Brain microvascular endothelial cell (primary cell): ENCODE results near the gene ARMC8.

ENCODE experiments used
- DNase-seq: peaks from one replicate; pipeline ENCODE4 v3.0.0-alpha.2; 2020
- H3K27ac ChIP-seq: fragments of 250-450 bp; sonication (Bioruptor Pico); 2 replicates; pipeline ENCODE4 v1.5.1; 2020; ENCODE audit warnings: mild to moderate bottlenecking, moderate library complexity
- H3K27me3 ChIP-seq: fragments of 250-450 bp; sonication (Bioruptor Pico); replicated peaks from 2 replicates; pipeline ENCODE4 v1.5.1; 2020; ENCODE audit warnings: mild to moderate bottlenecking
- H3K36me3 ChIP-seq: fragments of 250-450 bp; sonication (Bioruptor Pico); replicated peaks from 2 replicates; pipeline ENCODE4 v1.5.1; 2020; ENCODE audit warnings: mild to moderate bottlenecking
- H3K4me3 ChIP-seq: 2 replicates; pipeline ENCODE4 v1.5.1; 2011; ENCODE audit warnings: low read depth, mild to moderate bottlenecking, control low read depth, low read length, moderate library complexity
- in situ Hi-C: cut with HindIII; loops from 2 replicates; pipeline ENCODE4 v1.10.0; 2017; ENCODE audit warnings: low sequenced_read_pairs, low pct_ligation_motif_present
- TF ChIP-seq, protein P1 (sequence below): IDR thresholded peaks from 2 replicates; pipeline ENCODE4 v1.5.1; 2011; ENCODE audit warnings: low read depth, mild to moderate bottlenecking, moderate library complexity, low read length, control low read depth, inconsistent platforms; ENCODE audit errors: missing control alignments

The ARMC8 gene

DNA sequence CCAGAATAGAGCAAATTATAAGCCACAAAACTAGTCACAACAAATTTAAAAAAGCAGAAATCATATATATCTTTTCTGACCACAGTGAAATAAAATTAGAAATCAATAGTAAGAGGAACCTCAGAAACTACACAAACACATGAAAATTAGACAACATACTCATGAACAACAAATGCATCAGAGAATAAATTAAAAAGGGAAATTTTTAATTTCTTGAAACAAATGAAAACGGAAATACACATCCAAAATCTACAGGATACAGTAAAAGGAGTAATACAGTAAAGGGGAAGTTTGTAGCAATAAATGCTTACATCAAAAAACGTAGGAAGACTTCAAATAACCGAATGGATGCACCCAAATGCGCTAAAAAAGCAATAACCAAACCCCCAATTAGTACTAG lies 123.4 kb downstream of the ARMC8 start:
- Histone ChIP-seq H3K4me3 (no peak overlapping the region), H3K36me3 (no peaks in the 10 kb centered on the region), H3K27ac (no peak overlapping the region), H3K27me3 (no peaks in the 10 kb centered on the region)
- TF ChIP-seq, protein P1, sequence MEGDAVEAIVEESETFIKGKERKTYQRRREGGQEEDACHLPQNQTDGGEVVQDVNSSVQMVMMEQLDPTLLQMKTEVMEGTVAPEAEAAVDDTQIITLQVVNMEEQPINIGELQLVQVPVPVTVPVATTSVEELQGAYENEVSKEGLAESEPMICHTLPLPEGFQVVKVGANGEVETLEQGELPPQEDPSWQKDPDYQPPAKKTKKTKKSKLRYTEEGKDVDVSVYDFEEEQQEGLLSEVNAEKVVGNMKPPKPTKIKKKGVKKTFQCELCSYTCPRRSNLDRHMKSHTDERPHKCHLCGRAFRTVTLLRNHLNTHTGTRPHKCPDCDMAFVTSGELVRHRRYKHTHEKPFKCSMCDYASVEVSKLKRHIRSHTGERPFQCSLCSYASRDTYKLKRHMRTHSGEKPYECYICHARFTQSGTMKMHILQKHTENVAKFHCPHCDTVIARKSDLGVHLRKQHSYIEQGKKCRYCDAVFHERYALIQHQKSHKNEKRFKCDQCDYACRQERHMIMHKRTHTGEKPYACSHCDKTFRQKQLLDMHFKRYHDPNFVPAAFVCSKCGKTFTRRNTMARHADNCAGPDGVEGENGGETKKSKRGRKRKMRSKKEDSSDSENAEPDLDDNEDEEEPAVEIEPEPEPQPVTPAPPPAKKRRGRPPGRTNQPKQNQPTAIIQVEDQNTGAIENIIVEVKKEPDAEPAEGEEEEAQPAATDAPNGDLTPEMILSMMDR: no peak
- no peak for DNase-seq
- in situ Hi-C loops: no loop called here

DNA sequence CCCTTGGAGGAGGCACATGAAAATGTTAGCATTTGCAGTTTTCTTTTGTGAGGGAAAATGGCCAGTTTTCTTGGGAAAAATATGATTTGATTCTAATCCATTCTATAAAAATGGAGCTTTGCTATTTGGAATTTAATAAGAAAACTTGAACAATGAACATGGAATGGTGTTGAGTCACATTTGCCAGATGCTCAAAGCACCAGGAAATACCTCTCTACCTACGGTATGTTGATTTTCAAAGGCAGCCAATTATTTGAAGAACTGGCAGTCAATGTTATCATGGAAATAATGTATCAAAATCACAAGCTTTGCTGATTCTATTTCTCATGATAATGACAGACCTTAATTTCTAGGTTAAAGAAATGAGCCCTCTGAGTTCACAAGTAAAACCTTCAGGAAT lies 127.7 kb downstream of the ARMC8 start:
- no peak overlapping the region for H3K27ac ChIP-seq
- DNase-seq: peak; percentile 13
- in situ Hi-C loops: no loop called here

DNA sequence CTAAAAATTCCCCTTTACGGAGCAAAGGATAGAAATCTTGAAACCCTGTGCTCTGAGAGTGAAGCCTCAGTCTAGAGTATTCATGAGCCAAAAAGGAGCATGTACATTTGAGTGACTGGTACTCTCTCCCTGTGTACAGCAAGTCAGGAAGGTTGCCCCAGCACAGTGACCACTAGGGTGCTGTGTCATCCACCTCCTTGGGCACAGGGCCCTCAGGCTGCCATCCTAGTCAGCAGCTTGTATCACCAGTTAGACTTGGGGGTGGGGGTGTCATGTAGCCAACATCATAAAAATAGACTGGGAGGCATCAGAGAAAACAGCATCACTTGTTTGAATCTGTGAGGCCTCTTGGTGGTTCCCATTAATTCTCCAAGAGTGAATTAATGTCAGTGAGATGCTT lies 130.6 kb downstream of the ARMC8 start:
- no peaks in the 10 kb centered on the region for H3K36me3 ChIP-seq
- no peak overlapping the region for H3K27ac ChIP-seq
- H3K4me3 ChIP-seq: no peak overlapping the region
- in situ Hi-C loops: no loop called here
- no peak for DNase-seq
- H3K27me3 ChIP-seq: no peaks in the 10 kb centered on the region
- TF ChIP-seq, protein P1: no peak

More for the DNA sequence above, 127.7 kb downstream of the ARMC8 start:
- Histone ChIP-seq H3K36me3 (no peaks in the 10 kb centered on the region), H3K4me3 (no peak overlapping the region), H3K27me3 (no peaks in the 10 kb centered on the region)
- TF ChIP-seq, protein P1: no peak

DNA sequence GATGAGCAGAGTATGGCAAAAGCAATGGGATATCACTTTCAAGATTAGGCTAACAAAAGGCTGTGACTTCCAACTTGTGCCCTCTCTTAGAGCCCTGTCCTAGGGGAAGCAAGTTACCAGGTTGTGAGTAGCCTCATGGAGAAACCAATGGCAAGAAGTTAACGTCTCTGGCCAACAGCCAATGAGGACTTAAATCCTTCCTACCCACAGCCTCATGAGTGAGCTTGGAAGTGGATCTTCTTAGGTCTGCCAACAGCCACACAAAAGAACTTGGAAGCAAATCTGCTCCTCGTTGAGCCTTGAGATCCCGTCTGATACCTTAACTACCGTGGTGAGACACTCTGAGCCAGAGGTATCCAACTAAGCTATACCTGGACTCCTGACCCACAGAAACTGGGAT lies 136.9 kb downstream of the ARMC8 start:
- Histone ChIP-seq H3K4me3 (no peak overlapping the region), H3K27ac (no peak overlapping the region), H3K27me3 (no peaks in the 10 kb centered on the region), H3K36me3 (no peaks in the 10 kb centered on the region)
- TF ChIP-seq, protein P1: no peak
- DNase-seq: no peak
- in situ Hi-C loops: no loop called here

DNA sequence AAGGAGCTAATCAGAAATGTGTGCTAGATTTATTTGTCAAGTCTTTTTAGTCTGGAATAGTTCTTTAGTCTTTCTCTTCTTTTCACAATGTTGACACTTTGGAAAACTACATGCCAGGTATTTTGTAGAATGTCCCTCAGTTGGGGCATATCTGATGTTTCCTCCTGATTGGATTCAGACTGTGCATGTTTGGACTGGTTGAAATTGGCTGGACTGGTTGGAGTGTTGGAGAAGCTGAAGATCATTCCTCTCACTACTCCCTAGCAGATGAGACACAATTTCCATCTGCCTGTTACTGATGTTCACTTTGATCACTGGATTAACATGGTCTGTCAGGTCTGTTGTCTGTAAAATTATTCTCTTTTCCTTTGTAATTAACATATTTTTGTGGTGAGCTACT lies 138.9 kb downstream of the ARMC8 start:
- H3K36me3 ChIP-seq: no peaks in the 10 kb centered on the region
- no peak overlapping the region for H3K4me3 ChIP-seq
- no peak for DNase-seq
- in situ Hi-C loops: no loop called here
- no peak overlapping the region for H3K27ac ChIP-seq
- TF ChIP-seq, protein P1: no peak
- no peaks in the 10 kb centered on the region for H3K27me3 ChIP-seq

DNA sequence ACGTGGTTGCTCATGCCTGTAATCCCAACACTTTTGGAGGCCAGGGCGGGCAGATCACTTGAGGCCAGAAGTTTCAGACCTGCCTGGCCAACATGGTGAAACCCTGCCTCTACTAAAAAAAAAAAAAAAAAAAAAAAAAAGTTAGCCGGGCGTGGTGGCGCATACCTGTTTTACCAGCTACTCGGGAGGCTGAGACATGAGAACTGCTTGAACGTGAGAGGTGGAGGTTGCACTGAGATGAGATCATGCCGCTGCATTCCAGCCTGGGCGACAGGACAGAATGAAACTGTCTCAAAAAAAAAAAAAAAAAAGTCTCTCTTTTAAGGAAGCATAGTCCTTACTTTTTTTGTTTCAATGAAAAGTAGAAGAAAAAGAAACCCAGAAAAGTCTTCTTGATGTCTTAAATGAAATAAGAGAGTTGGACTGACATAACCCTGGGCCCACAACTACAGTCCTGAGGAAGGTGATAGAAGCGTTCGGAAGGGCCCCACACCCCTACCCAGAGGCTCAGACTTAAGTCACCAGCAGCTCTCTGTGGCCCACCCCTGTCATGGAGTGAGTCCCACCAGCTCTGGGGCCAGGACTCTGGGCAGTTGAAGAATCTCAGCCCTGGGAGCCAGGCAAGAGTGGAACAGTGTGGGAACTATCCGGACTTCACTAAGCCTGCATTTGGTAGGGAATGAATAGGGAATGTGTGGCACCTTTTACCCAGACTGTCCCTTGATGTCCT lies 139.9 kb downstream of the ARMC8 start:
- Histone ChIP-seq H3K27me3 (no peaks in the 10 kb centered on the region), H3K4me3 (no peak overlapping the region), H3K27ac (no peak overlapping the region), H3K36me3 (no peaks in the 10 kb centered on the region)
- TF ChIP-seq, protein P1: no peak
- no peak for DNase-seq
- in situ Hi-C loops: no loop called here
